K562 (cell line): ENCODE data around the gene PIK3CB.

Experiments
- CTCF ChIP-seq, 3 experiments: IDR thresholded peaks in 2 of 3; conservative IDR thresholded peaks in 1 of 3; 2 replicates each; pipeline ENCODE4 v1.5.1; 2011 to 2012; ENCODE audit warnings: low read length in 3 of 3, mild to moderate bottlenecking in 3 of 3, control low read depth in 2 of 3, improper control_type of control experiment in 1 of 3, inconsistent platforms in 1 of 3, low read depth in 1 of 3, mixed read lengths in 1 of 3, moderate library complexity in 1 of 3; ENCODE audit not compliant: insufficient read depth in 2 of 3
- PTRF ChIP-seq: fragments of 450-650 bp; IDR thresholded peaks from 2 replicates; pipeline ENCODE4 v1.6.1; 2016; ENCODE audit warnings: mild to moderate bottlenecking, missing genetic modification characterization, missing compliant biosample characterization

DNA sequence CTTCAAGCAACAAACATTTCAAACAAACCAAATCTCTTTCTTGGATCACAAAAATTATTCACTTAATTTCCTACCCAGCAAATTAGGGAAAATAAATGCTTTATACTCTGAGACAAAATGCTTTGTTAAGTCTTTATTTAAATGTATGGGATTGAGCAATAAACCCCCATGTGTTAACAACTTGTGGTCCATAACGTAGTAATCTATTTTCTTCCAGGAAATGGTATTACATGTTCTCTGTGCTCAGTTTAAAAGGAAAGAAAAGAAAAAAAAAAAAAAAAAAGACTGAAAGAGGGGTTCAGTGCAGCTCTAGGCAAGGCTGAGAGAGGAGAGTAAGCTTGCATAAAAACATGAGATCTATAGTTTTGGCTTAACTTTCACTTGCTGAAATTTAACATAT, 102.3 kb downstream of the PIK3CB start:
- TF ChIP-seq PTRF (tag), result no peak
- TF ChIP-seq CTCF (IDR thresholded peaks at IDR 0.05 in 2 of 3, conservative IDR thresholded peaks at IDR 0.05 in 1 of 3; ENCODE audit: insufficient read depth in 2 of 3, low read depth in 1 of 3, low read length in 3 of 3), result no peak
